Liver (tissue), 9 donors: ENCODE results near the gene RAB13. TPM values are rescaled to one million over a fixed set of nuclear protein-coding genes. Genes with fewer than 3 reads are reported as not detected.

Experiments
- DNase-seq: peaks from one replicate; pipeline ENCODE4 v3.0.0-alpha.2; 2017; ENCODE audit warnings: low spot score
- H3K27ac ChIP-seq, 2 donors: one replicate each; pipeline ENCODE4 v1.7.0; 2013; ENCODE audit warnings: inconsistent platforms in 2 of 2, low read length in 2 of 2, control low read depth in 1 of 2, low read depth in 1 of 2, mild to moderate bottlenecking in 1 of 2
- H3K27me3 ChIP-seq, 4 donors: one replicate each; pipeline versions ENCODE4 v1.6.1 to v1.7.0; 2013; ENCODE audit warnings: low read length in 3 of 4, inconsistent platforms in 1 of 4, mild to moderate bottlenecking in 1 of 4, moderate library complexity in 1 of 4; ENCODE audit not compliant: control insufficient read depth in 4 of 4, insufficient read depth in 4 of 4
- H3K36me3 ChIP-seq, 4 donors: one replicate each; pipeline versions ENCODE4 v1.6.1 to v1.7.0; 2013; ENCODE audit warnings: low read length in 3 of 4, mild to moderate bottlenecking in 3 of 4, low read depth in 1 of 4, moderate library complexity in 1 of 4; ENCODE audit not compliant: control insufficient read depth in 4 of 4, insufficient read depth in 3 of 4
- H3K4me1 ChIP-seq, 4 donors: one replicate each; pipeline versions ENCODE4 v1.6.1 to v1.7.0; 2013; ENCODE audit warnings: low read length in 3 of 4, mild to moderate bottlenecking in 3 of 4, moderate library complexity in 1 of 4; ENCODE audit not compliant: control insufficient read depth in 4 of 4, insufficient read depth in 4 of 4
- H3K4me3 ChIP-seq, 3 donors: one replicate each; pipeline versions ENCODE4 v1.6.1 to v1.7.0; 2013; ENCODE audit warnings: low read length in 3 of 3, control low read depth in 1 of 3, low read depth in 1 of 3, mild to moderate bottlenecking in 1 of 3
- H3K9ac ChIP-seq, 2 donors: one replicate each; pipeline ENCODE4 v1.7.0; 2013; ENCODE audit warnings: low read length in 2 of 2, mild to moderate bottlenecking in 2 of 2, moderate library complexity in 2 of 2, control low read depth in 1 of 2, low read depth in 1 of 2
- H3K9me3 ChIP-seq, 4 donors: one replicate each; pipeline versions ENCODE4 v1.6.1 to v1.7.0; 2013; ENCODE audit warnings: low read length in 3 of 4; ENCODE audit not compliant: control insufficient read depth in 4 of 4
- EGR1 ChIP-seq, 2 donors: IDR thresholded peaks; 2 replicates each; pipeline ENCODE4 v1.6.1; 2016 to 2018; ENCODE audit warnings: antibody characterized with exemption in 2 of 2, low read depth in 2 of 2
- FOXA1 ChIP-seq: IDR thresholded peaks from 2 replicates; pipeline ENCODE4 v1.6.1; 2016; ENCODE audit warnings: antibody characterized with exemption
- FOXA2 ChIP-seq: IDR thresholded peaks from 2 replicates; pipeline ENCODE4 v1.6.1; 2016; ENCODE audit warnings: antibody characterized with exemption
- GABPA ChIP-seq, 2 donors: IDR thresholded peaks in 1 of 2; conservative IDR thresholded peaks in 1 of 2; 2 replicates each; pipeline ENCODE4 v1.6.1; 2016; ENCODE audit warnings: antibody characterized with exemption in 2 of 2, mild to moderate bottlenecking in 1 of 2, moderate library complexity in 1 of 2
- HNF4A ChIP-seq, 2 donors: conservative IDR thresholded peaks; 2 replicates each; pipeline ENCODE4 v1.6.1; 2016; ENCODE audit warnings: antibody characterized with exemption in 2 of 2, mild to moderate bottlenecking in 2 of 2
- HNF4G ChIP-seq: IDR thresholded peaks from 2 replicates; pipeline ENCODE4 v1.6.1; 2016; ENCODE audit warnings: antibody characterized with exemption
- JUND ChIP-seq, 2 donors: IDR thresholded peaks; 2 replicates each; pipeline ENCODE4 v1.6.1; 2016; ENCODE audit warnings: antibody characterized with exemption in 2 of 2
- RAD21 ChIP-seq, 2 donors: IDR thresholded peaks; 2 replicates each; pipeline ENCODE4 v1.6.1; 2016; ENCODE audit warnings: antibody characterized with exemption in 2 of 2, mild to moderate bottlenecking in 2 of 2
- SP1 ChIP-seq: IDR thresholded peaks from 2 replicates; pipeline ENCODE4 v1.6.1; 2018; ENCODE audit warnings: antibody characterized with exemption, mild to moderate bottlenecking
- TAF1 ChIP-seq: conservative IDR thresholded peaks from 2 replicates; pipeline ENCODE4 v1.6.1; 2016; ENCODE audit warnings: antibody characterized with exemption, mild to moderate bottlenecking
- WGBS: extraction: QIAGEN DNeasy Blood & Tissue Kit; methylation state at CpG from one replicate; pipeline ENCODE4 v1.1.7; 2013; 5-methylcytosine and 5-hydroxymethylcytosine counted together
- polyA plus RNA-seq, 2 donors: library from polyadenylated mRNA; stranded (reverse) in 1 of 2; unstranded in 1 of 2; fragments of 200-250 nt in 1 of 2; fragments of >200 nt in 1 of 2; fragmentation: Nextera tagmentation in 1 of 2; extraction: Ambion mirVana in 1 of 2; gene quantifications; one replicate each; pipeline versions ENCODE4 v1.2.1 to v1.2.3, GENCODE V29; 2013 to 2015
- total RNA-seq, 2 donors: library from RNA; depleted of rRNA; stranded (reverse); fragments of >200 nt; gene quantifications; one replicate each; pipeline ENCODE4 v1.2.3, GENCODE V29; 2014
- TF ChIP-seq, protein P1 (sequence below): IDR thresholded peaks from 2 replicates; pipeline ENCODE4 v1.6.1; 2016; ENCODE audit warnings: antibody characterized with exemption
- TF ChIP-seq, protein P2 (sequence below): IDR thresholded peaks from 2 replicates; pipeline ENCODE4 v1.6.1; 2016; ENCODE audit warnings: antibody characterized with exemption, mild to moderate bottlenecking
- TF ChIP-seq, protein P3 (sequence below): IDR thresholded peaks from 2 replicates; pipeline ENCODE4 v1.6.1; 2016; ENCODE audit warnings: antibody characterized with exemption
- TF ChIP-seq, protein P4 (sequence below): IDR thresholded peaks from 2 replicates; pipeline ENCODE4 v1.6.1; 2016; ENCODE audit warnings: antibody characterized with exemption
- TF ChIP-seq, protein P5 (sequence below): fragments of 150-350 bp; IDR thresholded peaks from 2 replicates; pipeline ENCODE4 v1.5.1; 2017; ENCODE audit warnings: improper control_type of control experiment, low read depth, low read length; ENCODE audit not compliant: missing input control
- donor health status: healthy.
- donor health status: healthy.
- donor health status: healthy.
- donor health status: healthy.
- donor health status: healthy.

The RAB13 gene
- total and polyA plus RNA-seq, 4 donors: 18.0 to 72.9 (median 32.5) TPM

DNA sequence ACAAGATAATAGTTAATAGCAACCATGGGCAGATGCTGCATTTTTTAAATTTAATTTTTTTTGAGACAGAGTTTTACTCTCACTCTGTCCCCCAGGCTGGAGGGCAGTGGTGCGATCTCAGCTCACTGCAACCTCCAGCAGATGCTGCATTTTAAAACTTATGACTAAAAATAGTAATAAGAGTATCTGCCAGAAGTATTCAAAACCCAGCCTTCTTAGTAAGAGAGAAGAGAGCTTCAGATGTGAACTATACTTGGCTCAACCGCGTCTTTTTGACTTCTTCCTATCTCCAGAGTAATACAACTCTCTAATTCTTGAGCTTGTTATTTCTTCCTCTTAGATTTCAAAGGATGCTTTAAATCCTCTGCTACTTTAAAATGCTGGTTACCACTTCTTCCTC lies 9.1 kb upstream of the RAB13 start:
- Histone ChIP-seq H3K27me3 (no peaks in the 10 kb centered on the region), H3K27ac (no peak overlapping the region), H3K9ac (no peak overlapping the region), H3K4me1 (peaks cover 1 to 22% (median 14%) of the 10 kb centered on the region in 4 donors), H3K36me3 (peaks cover 2 to 25% (median 19%) of the 10 kb centered on the region in 4 donors), H3K4me3 (no peak overlapping the region), H3K9me3 (no peaks in the 10 kb centered on the region)
- no peak for TF ChIP-seq GABPA (IDR thresholded peaks at IDR 0.05 in 1 of 2, conservative IDR thresholded peaks at IDR 0.05 in 1 of 2)
- TF ChIP-seq, protein P1, sequence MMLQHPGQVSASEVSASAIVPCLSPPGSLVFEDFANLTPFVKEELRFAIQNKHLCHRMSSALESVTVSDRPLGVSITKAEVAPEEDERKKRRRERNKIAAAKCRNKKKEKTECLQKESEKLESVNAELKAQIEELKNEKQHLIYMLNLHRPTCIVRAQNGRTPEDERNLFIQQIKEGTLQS: no peak
- WGBS: 90% methylated on average over 3 of the region's 3 CpGs
- no peak for DNase-seq

DNA sequence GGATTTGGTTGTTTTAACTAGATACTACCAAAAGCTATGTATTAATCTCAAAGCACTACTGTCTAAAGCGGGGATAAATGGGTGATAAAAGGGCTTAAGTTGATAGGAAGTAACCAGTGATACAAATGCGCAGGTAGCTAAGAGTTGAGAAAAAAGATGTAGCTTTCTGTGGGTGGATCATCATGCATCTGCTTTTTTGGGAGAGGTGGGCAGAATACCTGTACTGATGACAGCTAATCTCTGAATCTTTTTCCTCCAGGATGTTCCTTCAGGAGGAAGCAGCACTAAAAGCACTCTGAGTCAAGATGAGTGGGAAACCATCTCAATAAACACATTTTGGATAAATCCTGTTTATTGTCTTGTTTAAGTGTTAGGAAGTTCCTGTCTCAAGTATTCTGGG lies 5.7 kb upstream of the RAB13 start:
- H3K4me3 ChIP-seq: peak overlapping the region; percentile 58 to 100 (median 88)
- H3K9me3 ChIP-seq: no peaks in the 10 kb centered on the region
- peak overlapping the region; percentile 87 to 95 for H3K9ac ChIP-seq
- TF ChIP-seq JUND (IDR thresholded peaks at IDR 0.05) (no peak), TAF1 (no peak), EGR1 (IDR thresholded peaks at IDR 0.05; ENCODE audit: low read depth in 2 of 2) (no peak), HNF4A (conservative IDR thresholded peaks at IDR 0.05) (no peak), GABPA (IDR thresholded peaks at IDR 0.05 in 1 of 2, conservative IDR thresholded peaks at IDR 0.05 in 1 of 2) (no peak), FOXA1 (no peak), HNF4G (no peak)
- TF ChIP-seq, protein P2, sequence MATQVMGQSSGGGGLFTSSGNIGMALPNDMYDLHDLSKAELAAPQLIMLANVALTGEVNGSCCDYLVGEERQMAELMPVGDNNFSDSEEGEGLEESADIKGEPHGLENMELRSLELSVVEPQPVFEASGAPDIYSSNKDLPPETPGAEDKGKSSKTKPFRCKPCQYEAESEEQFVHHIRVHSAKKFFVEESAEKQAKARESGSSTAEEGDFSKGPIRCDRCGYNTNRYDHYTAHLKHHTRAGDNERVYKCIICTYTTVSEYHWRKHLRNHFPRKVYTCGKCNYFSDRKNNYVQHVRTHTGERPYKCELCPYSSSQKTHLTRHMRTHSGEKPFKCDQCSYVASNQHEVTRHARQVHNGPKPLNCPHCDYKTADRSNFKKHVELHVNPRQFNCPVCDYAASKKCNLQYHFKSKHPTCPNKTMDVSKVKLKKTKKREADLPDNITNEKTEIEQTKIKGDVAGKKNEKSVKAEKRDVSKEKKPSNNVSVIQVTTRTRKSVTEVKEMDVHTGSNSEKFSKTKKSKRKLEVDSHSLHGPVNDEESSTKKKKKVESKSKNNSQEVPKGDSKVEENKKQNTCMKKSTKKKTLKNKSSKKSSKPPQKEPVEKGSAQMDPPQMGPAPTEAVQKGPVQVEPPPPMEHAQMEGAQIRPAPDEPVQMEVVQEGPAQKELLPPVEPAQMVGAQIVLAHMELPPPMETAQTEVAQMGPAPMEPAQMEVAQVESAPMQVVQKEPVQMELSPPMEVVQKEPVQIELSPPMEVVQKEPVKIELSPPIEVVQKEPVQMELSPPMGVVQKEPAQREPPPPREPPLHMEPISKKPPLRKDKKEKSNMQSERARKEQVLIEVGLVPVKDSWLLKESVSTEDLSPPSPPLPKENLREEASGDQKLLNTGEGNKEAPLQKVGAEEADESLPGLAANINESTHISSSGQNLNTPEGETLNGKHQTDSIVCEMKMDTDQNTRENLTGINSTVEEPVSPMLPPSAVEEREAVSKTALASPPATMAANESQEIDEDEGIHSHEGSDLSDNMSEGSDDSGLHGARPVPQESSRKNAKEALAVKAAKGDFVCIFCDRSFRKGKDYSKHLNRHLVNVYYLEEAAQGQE: no peak
- TF ChIP-seq, protein P3, sequence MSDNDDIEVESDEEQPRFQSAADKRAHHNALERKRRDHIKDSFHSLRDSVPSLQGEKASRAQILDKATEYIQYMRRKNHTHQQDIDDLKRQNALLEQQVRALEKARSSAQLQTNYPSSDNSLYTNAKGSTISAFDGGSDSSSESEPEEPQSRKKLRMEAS: no peak
- TF ChIP-seq, protein P4, sequence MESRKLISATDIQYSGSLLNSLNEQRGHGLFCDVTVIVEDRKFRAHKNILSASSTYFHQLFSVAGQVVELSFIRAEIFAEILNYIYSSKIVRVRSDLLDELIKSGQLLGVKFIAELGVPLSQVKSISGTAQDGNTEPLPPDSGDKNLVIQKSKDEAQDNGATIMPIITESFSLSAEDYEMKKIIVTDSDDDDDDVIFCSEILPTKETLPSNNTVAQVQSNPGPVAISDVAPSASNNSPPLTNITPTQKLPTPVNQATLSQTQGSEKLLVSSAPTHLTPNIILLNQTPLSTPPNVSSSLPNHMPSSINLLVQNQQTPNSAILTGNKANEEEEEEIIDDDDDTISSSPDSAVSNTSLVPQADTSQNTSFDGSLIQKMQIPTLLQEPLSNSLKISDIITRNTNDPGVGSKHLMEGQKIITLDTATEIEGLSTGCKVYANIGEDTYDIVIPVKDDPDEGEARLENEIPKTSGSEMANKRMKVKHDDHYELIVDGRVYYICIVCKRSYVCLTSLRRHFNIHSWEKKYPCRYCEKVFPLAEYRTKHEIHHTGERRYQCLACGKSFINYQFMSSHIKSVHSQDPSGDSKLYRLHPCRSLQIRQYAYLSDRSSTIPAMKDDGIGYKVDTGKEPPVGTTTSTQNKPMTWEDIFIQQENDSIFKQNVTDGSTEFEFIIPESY: no peak
- peaks cover 2 to 25% (median 19%) of the 10 kb centered on the region in 4 donors for H3K36me3 ChIP-seq
- H3K27me3 ChIP-seq: no peaks in the 10 kb centered on the region
- WGBS: 90% methylated on average over 2 of the region's 2 CpGs
- peaks cover 3 to 22% (median 16%) of the 10 kb centered on the region in 4 donors for H3K4me1 ChIP-seq
- no peak for DNase-seq
- H3K27ac ChIP-seq: peak overlapping the region; percentile 79 to 88

DNA sequence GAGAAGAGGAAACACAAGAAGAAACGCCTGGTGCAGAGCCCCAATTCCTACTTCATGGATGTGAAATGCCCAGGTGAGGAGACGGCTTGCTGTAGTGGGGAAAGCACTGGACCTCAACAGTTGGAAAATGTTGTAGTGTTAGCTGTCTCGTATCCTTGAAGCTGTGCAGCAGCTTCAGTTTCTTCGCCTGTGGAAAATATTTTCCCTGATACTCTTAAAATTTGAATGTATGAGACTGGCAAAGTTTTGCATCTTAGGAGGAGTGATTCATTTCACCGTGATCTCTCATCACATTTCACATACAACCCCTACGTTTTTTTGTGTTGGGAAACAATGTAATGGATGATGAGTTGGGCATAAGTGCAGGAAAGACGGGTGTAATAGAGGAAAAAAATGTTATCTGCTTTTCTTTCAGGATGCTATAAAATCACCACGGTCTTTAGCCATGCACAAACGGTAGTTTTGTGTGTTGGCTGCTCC lies 5.1 kb upstream of the RAB13 start:
- no peak for DNase-seq
- no peaks in the 10 kb centered on the region for H3K27me3 ChIP-seq
- peak overlapping the region; percentile 87 to 95 for H3K9ac ChIP-seq
- H3K36me3 ChIP-seq: peaks cover 2 to 25% (median 19%) of the 10 kb centered on the region in 4 donors
- WGBS: 9% methylated on average over 9 of the region's 9 CpGs
- peak overlapping the region; percentile 58 to 100 (median 88) for H3K4me3 ChIP-seq
- H3K27ac ChIP-seq: peak overlapping the region; percentile 79 to 88
- no peaks in the 10 kb centered on the region for H3K9me3 ChIP-seq
- peaks cover 2 to 22% (median 19%) of the 10 kb centered on the region in 4 donors for H3K4me1 ChIP-seq
- TF ChIP-seq, protein P2: no peak
- TF ChIP-seq HNF4A (conservative IDR thresholded peaks at IDR 0.05): no peak
- no peak for TF ChIP-seq SP1
- TF ChIP-seq FOXA2: no peak
- no peak for TF ChIP-seq RAD21 (IDR thresholded peaks at IDR 0.05)
- no peak for TF ChIP-seq JUND (IDR thresholded peaks at IDR 0.05)
- TF ChIP-seq EGR1 (IDR thresholded peaks at IDR 0.05; ENCODE audit: low read depth in 2 of 2): no peak
- TF ChIP-seq, protein P5, sequence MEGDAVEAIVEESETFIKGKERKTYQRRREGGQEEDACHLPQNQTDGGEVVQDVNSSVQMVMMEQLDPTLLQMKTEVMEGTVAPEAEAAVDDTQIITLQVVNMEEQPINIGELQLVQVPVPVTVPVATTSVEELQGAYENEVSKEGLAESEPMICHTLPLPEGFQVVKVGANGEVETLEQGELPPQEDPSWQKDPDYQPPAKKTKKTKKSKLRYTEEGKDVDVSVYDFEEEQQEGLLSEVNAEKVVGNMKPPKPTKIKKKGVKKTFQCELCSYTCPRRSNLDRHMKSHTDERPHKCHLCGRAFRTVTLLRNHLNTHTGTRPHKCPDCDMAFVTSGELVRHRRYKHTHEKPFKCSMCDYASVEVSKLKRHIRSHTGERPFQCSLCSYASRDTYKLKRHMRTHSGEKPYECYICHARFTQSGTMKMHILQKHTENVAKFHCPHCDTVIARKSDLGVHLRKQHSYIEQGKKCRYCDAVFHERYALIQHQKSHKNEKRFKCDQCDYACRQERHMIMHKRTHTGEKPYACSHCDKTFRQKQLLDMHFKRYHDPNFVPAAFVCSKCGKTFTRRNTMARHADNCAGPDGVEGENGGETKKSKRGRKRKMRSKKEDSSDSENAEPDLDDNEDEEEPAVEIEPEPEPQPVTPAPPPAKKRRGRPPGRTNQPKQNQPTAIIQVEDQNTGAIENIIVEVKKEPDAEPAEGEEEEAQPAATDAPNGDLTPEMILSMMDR: no peak
